ENCODE measurements around the gene TMEM120B.

GRCh38 chr12:121673013-121673511, 39.5 kb upstream of the TMEM120B start:
- TF ChIP-seq, protein P1, sequence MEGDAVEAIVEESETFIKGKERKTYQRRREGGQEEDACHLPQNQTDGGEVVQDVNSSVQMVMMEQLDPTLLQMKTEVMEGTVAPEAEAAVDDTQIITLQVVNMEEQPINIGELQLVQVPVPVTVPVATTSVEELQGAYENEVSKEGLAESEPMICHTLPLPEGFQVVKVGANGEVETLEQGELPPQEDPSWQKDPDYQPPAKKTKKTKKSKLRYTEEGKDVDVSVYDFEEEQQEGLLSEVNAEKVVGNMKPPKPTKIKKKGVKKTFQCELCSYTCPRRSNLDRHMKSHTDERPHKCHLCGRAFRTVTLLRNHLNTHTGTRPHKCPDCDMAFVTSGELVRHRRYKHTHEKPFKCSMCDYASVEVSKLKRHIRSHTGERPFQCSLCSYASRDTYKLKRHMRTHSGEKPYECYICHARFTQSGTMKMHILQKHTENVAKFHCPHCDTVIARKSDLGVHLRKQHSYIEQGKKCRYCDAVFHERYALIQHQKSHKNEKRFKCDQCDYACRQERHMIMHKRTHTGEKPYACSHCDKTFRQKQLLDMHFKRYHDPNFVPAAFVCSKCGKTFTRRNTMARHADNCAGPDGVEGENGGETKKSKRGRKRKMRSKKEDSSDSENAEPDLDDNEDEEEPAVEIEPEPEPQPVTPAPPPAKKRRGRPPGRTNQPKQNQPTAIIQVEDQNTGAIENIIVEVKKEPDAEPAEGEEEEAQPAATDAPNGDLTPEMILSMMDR (IDR thresholded peaks at IDR 0.05; ENCODE audit: poor library complexity) = no peak
- no peak for TF ChIP-seq EZH2 (IDR thresholded peaks at IDR 0.05; ENCODE audit: borderline replicate concordance)
